Thyroid gland (tissue), 4 donors: ENCODE data around the gene CELSR2. TPM values are rescaled to one million over a fixed set of nuclear protein-coding genes. Genes with fewer than 3 reads are reported as not detected.

ENCODE experiments used
- DNase-seq, 2 donors: peaks; one replicate each; pipeline ENCODE4 v3.0.0-alpha.2; 2019
- H3K27ac ChIP-seq, 3 donors: fragments of 200-600 bp; sonication (generic); 1 replicate in 2 of 3; 2 replicates in 1 of 3; pipeline ENCODE4 v1.5.1; 2016 to 2019; ENCODE audit warnings: mild to moderate bottlenecking in 1 of 3, moderate library complexity in 1 of 3
- H3K27me3 ChIP-seq: fragments of 200-600 bp; sonication (generic); one replicate; pipeline ENCODE4 v1.5.1; 2019
- H3K36me3 ChIP-seq, 2 donors: fragments of 200-600 bp; sonication (generic); one replicate each; pipeline ENCODE4 v1.5.1; 2016 to 2019
- H3K4me1 ChIP-seq, 2 donors: fragments of 200-600 bp; sonication (generic); one replicate each; pipeline ENCODE4 v1.5.1; 2017 to 2019
- H3K4me3 ChIP-seq, 3 donors: fragments of 200-600 bp; sonication (generic); replicated peaks in 1 of 3; 1 replicate in 2 of 3; 2 replicates in 1 of 3; pipeline ENCODE4 v1.5.1; 2016; ENCODE audit warnings: mild to moderate bottlenecking in 1 of 3
- H3K9me3 ChIP-seq: fragments of 200-600 bp; sonication (generic); one replicate; pipeline ENCODE4 v1.5.1; 2017
- CTCF ChIP-seq, 6 experiments: fragments of 200-600 bp in 3 of 6; fragments of 450-650 bp in 3 of 6; sonication (generic) in 3 of 6; IDR thresholded peaks; one replicate each; pipeline ENCODE4 v1.5.1; 2016 to 2019; ENCODE audit warnings: antibody characterized with exemption in 6 of 6, mild to moderate bottlenecking in 2 of 6, inconsistent platforms in 1 of 6, moderate library complexity in 1 of 6
- POLR2A ChIP-seq, 2 donors: fragments of 450-650 bp; IDR thresholded peaks; one replicate each; pipeline ENCODE4 v1.6.1; 2017; ENCODE audit warnings: antibody characterized with exemption in 2 of 2, mild to moderate bottlenecking in 2 of 2, moderate library complexity in 1 of 2
- WGBS, 2 donors: methylation state at CpG; one replicate each; pipeline ENCODE4 v1.1.5; 2017; 5-methylcytosine and 5-hydroxymethylcytosine counted together
- intact Hi-C: fragments of 100-400 bp; cut with DNase I; formaldehyde crosslinking; loops from one replicate; pipeline ENCODE4 v1.15.1; 2023
- total RNA-seq, 4 donors: library from RNA; depleted of rRNA; stranded (reverse); fragments of >200 nt; gene quantifications; one replicate each; pipeline ENCODE4 v1.2.3, GENCODE V29; 2016

CELSR2 gene
- total RNA-seq, 4 donors from 2014 or later = 23.5 to 54.9 (median 47.6) TPM

- WGBS, 2 donors = 73 to 79% methylated on average over 2 of the region's 2 CpGs
- H3K27me3 ChIP-seq = no peaks in the 10 kb centered on the region
- no peaks in the 10 kb centered on the region for H3K9me3 ChIP-seq
- H3K4me1 ChIP-seq = peaks cover 14 to 17% of the 10 kb centered on the region in 2 donors
- TF ChIP-seq CTCF (IDR thresholded peaks at IDR 0.05) = no peak
- H3K27ac ChIP-seq = no peak overlapping the region
- H3K36me3 ChIP-seq = no peaks in the 10 kb centered on the region
- intact Hi-C loops = no loop called here
- DNase-seq = no peak
- no peak overlapping the region for H3K4me3 ChIP-seq
These were observed 43.7 kb downstream of the CELSR2 start for GRCh38 chr1:109293026-109293425.

- no peaks in the 10 kb centered on the region for H3K27me3 ChIP-seq
- TF ChIP-seq CTCF (IDR thresholded peaks at IDR 0.05) = no peak
- no peak for TF ChIP-seq POLR2A (IDR thresholded peaks at IDR 0.05)
- peaks cover 26 to 31% of the 10 kb centered on the region in 2 donors for H3K4me1 ChIP-seq
- no peaks in the 10 kb centered on the region for H3K9me3 ChIP-seq
- no peak for DNase-seq
- no peak overlapping the region for H3K27ac ChIP-seq
- intact Hi-C loops = no loop called here
- no peaks in the 10 kb centered on the region for H3K36me3 ChIP-seq
- no peak overlapping the region for H3K4me3 ChIP-seq
- WGBS, 2 donors = 76 to 78% methylated on average over 4 of the region's 4 CpGs
These were observed 45.1 kb downstream of the CELSR2 start for GRCh38 chr1:109294481-109294880.

GRCh38 chr1:109295712-109296415 lies 46.5 kb downstream of the CELSR2 start:
- no peak for DNase-seq
- 81 to 90% methylated on average over 12 of the region's 12 CpGs for WGBS, 2 donors
- intact Hi-C loops = no loop called here

GRCh38 chr1:109296782-109297181 lies 47.4 kb downstream of the CELSR2 start:
- no peak for DNase-seq
- WGBS, 2 donors = 95 to 97% methylated on average over 15 to 16 of the region's 16 CpGs
- H3K36me3 ChIP-seq = no peaks in the 10 kb centered on the region
- peaks cover 17 to 33% of the 10 kb centered on the region in 2 donors for H3K4me1 ChIP-seq
- H3K9me3 ChIP-seq = no peaks in the 10 kb centered on the region
- H3K4me3 ChIP-seq = no peak overlapping the region
- intact Hi-C loops = no loop called here
- H3K27ac ChIP-seq = no peak overlapping the region
- no peaks in the 10 kb centered on the region for H3K27me3 ChIP-seq
- TF ChIP-seq CTCF (IDR thresholded peaks at IDR 0.05) (no peak), POLR2A (IDR thresholded peaks at IDR 0.05) (no peak)

More at GRCh38 chr1:109295712-109296415, 46.5 kb downstream of the CELSR2 start:
- Histone ChIP-seq H3K27me3 (no peaks in the 10 kb centered on the region), H3K4me1 (peaks cover 25 to 36% of the 10 kb centered on the region in 2 donors), H3K9me3 (no peaks in the 10 kb centered on the region), H3K4me3 (no peak overlapping the region), H3K27ac (no peak overlapping the region), H3K36me3 (no peaks in the 10 kb centered on the region)
- TF ChIP-seq POLR2A (IDR thresholded peaks at IDR 0.05) (no peak), CTCF (IDR thresholded peaks at IDR 0.05) (no peak)

GRCh38 chr1:109298666-109299557 lies 49.6 kb downstream of the CELSR2 start:
- DNase-seq = peak; percentile 57 to 63
- Histone ChIP-seq H3K27ac (peak overlapping the region; percentile 49 to 93 (median 87)), H3K4me3 (no peak overlapping the region)

More at GRCh38 chr1:109298666-109299557, 49.6 kb downstream of the CELSR2 start:
- Histone ChIP-seq H3K36me3 (no peaks in the 10 kb centered on the region), H3K4me1 (peaks cover 17 to 33% of the 10 kb centered on the region in 2 donors), H3K9me3 (no peaks in the 10 kb centered on the region), H3K27me3 (no peaks in the 10 kb centered on the region)
- WGBS, 2 donors = 25 to 40% methylated on average over 11 of the region's 11 CpGs
- TF ChIP-seq CTCF (IDR thresholded peaks at IDR 0.05) (no peak), POLR2A (IDR thresholded peaks at IDR 0.05) (peak in 1 of 2 donors; percentile 24)
- intact Hi-C loops = no loop called here
